HG03558 (cell line): ENCODE data around the gene SLC25A28.

Experiments used
- ATAC-seq: cut with Tn5 transposase; IDR thresholded peaks from one replicate; pipeline ENCODE4 v1.9.1; 2021; ENCODE audit warnings: moderate number of reproducible peaks; ENCODE audit not compliant: unreplicated experiment; ENCODE audit errors: extremely low read depth

Gene SLC25A28

GRCh38 chr10:99595236-99595635, 25.0 kb downstream of the SLC25A28 start:
- no peak for ATAC-seq

DNA sequence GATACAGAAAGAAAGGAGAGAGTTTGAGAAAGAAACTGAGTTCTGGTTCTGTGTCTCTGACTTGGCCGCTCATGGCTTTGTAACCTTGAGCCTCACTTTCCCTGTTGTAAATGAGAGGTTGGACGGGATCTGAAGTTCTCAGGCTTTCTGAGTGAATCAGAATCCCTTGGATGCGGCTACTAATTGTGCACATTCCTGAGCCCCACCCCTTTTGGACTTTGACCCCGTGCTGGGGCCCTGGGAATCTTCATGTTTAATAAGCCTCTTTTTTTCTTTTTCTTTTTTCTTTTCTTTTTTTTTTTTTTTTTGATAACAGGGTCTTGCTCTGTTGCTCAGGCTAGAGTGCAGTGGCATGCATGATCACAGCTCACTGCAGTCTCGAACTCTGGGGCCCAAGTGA, 26.9 kb downstream of the SLC25A28 start:
- ATAC-seq, result no peak

DNA sequence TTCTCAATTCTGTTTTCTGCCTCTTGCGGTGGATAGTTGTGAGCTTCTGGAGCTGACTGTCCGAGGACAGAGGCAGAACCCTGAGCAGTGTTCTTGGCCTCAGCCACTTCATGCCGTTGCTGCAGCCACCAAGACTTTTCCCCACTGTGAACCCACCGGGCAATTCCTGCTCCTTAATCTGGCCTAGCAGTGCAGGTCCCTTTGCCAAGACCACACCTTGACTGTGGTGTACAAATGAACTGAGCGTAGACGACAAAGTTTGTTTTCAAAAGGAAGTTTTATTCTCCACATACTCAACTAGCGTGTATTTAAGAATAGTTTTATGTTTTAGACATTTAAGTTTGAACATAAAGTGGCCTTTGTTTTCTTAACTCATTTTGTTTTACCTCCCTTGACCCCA, 29.4 kb downstream of the SLC25A28 start:
- ATAC-seq, result no peak

DNA sequence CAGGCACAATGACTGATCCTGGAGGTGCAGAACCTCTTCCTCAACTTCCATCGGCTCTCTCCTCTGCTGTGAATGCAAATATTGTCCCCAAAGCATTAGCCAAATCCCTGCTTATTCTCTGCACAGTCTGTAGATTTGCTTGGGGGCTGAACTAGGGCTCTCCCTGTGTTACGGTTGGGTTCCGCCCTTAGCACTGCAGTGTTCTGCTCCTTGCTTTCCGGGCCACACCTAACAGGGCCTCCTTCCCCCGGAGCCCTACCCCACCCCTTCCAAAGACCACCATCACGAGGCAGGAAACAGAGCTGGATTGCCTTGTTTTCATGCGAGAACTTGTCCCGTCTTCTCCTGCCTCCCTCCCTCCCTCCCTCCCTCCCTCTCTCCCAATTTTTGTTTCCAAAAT, 36.6 kb downstream of the SLC25A28 start:
- no peak for ATAC-seq

GRCh38 chr10:99582255-99582770, 37.9 kb downstream of the SLC25A28 start:
- ATAC-seq, result no peak

DNA sequence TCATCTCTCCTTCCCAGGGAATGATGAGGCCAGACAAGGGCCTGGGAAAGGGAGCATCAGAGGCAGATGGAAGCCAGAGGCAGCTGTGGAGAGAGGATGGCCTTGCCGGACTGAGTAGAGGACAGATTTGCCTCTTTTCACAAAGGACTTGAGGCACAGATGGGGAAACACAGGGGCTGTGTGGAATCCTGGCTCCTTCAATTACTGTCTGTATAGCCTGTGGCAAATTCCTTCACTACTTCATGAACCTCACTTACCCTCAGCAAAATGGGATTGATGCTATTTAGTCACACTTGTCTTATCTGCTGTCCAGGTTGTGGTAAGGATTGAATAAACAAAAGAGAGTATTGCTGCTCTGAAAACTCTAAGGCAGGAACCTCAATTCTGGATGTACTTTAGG, 40.3 kb downstream of the SLC25A28 start:
- no peak for ATAC-seq

GRCh38 chr10:99573790-99574189, 46.4 kb downstream of the SLC25A28 start:
- no peak for ATAC-seq

GRCh38 chr10:99571816-99572215, 48.4 kb downstream of the SLC25A28 start:
- ATAC-seq, result no peak

GRCh38 chr10:99569961-99570360, 50.3 kb downstream of the SLC25A28 start:
- ATAC-seq, result no peak

DNA sequence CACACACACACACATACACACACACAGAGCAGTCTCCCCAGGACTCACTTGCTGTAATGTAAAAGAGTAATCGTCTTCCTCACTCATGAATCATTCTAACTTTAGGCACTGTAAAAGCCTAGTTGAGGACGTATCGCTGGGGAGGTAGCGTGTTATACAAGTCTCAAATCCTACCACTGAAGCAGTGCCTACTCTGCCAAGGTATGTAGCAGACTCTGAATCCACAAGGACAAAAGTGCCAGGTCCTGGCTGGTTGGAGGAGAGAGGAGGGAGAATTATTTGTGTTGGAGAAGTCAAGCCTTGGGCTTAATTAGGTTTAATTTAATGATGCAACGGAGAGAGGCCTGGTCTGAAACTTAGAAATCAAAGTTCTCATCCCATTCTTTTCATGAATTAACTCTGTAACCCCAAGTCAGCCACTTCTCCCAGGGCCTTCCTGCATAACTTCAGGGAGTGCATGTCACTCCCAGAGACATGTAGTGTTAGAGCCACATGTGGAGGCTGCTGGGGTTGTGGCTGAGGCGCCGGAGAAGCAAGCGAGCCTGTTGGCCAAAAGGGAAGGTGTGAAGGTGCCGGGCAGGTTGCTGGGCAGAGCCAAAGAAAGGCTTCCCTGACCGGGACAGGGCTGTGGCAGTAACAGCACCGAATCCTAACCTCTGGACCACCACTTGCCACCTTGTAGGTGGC, 50.8 kb downstream of the SLC25A28 start:
- ATAC-seq, result no peak

DNA sequence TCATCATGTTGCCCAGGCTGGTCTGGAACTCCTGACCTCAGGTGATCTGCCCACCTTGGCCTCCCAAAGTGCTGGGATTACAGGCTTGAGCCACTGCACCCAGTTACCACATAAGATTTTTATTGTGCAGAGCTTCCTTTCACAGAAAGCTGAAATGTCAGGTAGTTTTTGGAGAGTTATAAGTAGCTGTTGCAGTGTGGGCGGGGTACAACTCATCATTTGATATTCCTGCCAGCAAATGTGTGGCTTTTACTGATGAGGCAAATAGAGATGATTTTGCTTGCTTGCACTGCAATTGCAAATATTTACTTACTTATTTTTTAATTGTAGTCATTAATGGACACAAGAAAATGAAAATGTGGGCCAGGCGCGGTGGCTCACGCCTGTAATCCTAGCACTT, 55.1 kb downstream of the SLC25A28 start:
- ATAC-seq, result no peak

- ATAC-seq, result no peak
Measured at GRCh38 chr10:99564361-99564760, 55.9 kb downstream of the SLC25A28 start.

DNA sequence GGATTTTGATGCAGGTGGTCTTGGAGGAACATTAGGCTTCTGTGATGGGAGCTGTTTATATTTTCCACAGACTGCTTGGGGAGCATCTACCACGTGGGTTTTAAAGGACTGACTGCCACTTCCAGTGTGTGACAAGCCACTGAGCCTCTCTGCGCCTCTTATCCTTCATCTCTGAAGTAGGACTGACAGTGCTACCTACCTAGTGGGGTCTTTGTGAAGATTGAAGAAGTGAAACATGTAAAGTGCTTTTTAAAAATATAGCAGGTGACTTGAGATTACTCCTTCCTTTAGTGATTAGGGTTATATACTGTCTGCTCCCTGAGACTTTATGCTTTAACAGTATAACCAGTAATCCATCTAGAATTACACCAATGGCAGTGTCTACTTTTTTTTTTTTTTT, 57.6 kb downstream of the SLC25A28 start:
- no peak for ATAC-seq
